Bronchial epithelial cell (primary cell): ENCODE data around the gene TRIM33. TPM values are rescaled to one million over a fixed set of nuclear protein-coding genes. Genes with fewer than 3 reads are reported as not detected.

Experiments used
- DNase-seq: peaks from one replicate; pipeline ENCODE4 v3.0.0-alpha.2; 2010; ENCODE audit warnings: low read depth
- FAIRE-seq: peaks from 2 replicates; lab custom pipeline; 2011; peaks lifted over from hg19 to GRCh38; lab: Jason Lieb, UNC
- H3K27me3 ChIP-seq: 2 replicates; pipeline ENCODE4 v1.5.1; 2011; ENCODE audit warnings: low read length; ENCODE audit not compliant: control insufficient read depth, insufficient read depth
- H3K36me3 ChIP-seq: 2 replicates; pipeline ENCODE4 v1.5.1; 2011; ENCODE audit warnings: low read length; ENCODE audit not compliant: control insufficient read depth, insufficient read depth
- H3K4me3 ChIP-seq: 2 replicates; pipeline ENCODE4 v1.5.1; 2011; ENCODE audit warnings: mild to moderate bottlenecking, low read depth, low read length, control low read depth
- CTCF ChIP-seq: IDR thresholded peaks from 2 replicates; pipeline ENCODE4 v1.5.1; 2011; ENCODE audit warnings: mild to moderate bottlenecking, moderate library complexity, low read length, control low read depth, inconsistent platforms; ENCODE audit not compliant: insufficient read depth, severe bottlenecking
- total RNA-seq: library from RNA; depleted of rRNA; stranded (reverse); fragments of >200 nt; gene quantifications from 2 replicates; pipeline ENCODE4 v1.2.1, GENCODE V29; 2014

Gene TRIM33
- total RNA-seq, 1 donor from 2014 or later: 16.3 TPM

- Histone ChIP-seq H3K4me3 (no peak overlapping the region), H3K36me3 (peaks cover 1% of the 10 kb centered on the region), H3K27me3 (no peaks in the 10 kb centered on the region)
- DNase-seq (no peak), FAIRE-seq (no peak)
- no peak for TF ChIP-seq CTCF
Observed at GRCh38 chr1:114505148-114505561, 5.8 kb downstream of the TRIM33 start.

- FAIRE-seq (no peak), DNase-seq (no peak)
- Histone ChIP-seq H3K27me3 (no peaks in the 10 kb centered on the region), H3K4me3 (no peak overlapping the region), H3K36me3 (peaks cover 1% of the 10 kb centered on the region)
- no peak for TF ChIP-seq CTCF
Observed at GRCh38 chr1:114503916-114504422, 7.0 kb downstream of the TRIM33 start.

- FAIRE-seq: no peak
- no peak for TF ChIP-seq CTCF
Observed at GRCh38 chr1:114502080-114502479, 8.9 kb downstream of the TRIM33 start.

GRCh38 chr1:114499478-114499877, 11.5 kb downstream of the TRIM33 start:
- no peak for TF ChIP-seq CTCF
- H3K27me3 ChIP-seq: no peaks in the 10 kb centered on the region
- FAIRE-seq: no peak

More at GRCh38 chr1:114502080-114502479, 8.9 kb downstream of the TRIM33 start:
- Histone ChIP-seq H3K36me3 (peaks cover under 1% of the 10 kb centered on the region), H3K27me3 (no peaks in the 10 kb centered on the region), H3K4me3 (no peak overlapping the region)
- no peak for DNase-seq

GRCh38 chr1:114496089-114496488, 14.9 kb downstream of the TRIM33 start:
- no peak for TF ChIP-seq CTCF
- FAIRE-seq: no peak
- Histone ChIP-seq H3K4me3 (no peak overlapping the region), H3K27me3 (no peaks in the 10 kb centered on the region), H3K36me3 (no peaks in the 10 kb centered on the region)
- no peak for DNase-seq

More at GRCh38 chr1:114499478-114499877, 11.5 kb downstream of the TRIM33 start:
- DNase-seq: no peak
- Histone ChIP-seq H3K36me3 (no peaks in the 10 kb centered on the region), H3K4me3 (no peak overlapping the region)

GRCh38 chr1:114495486-114495885, 15.5 kb downstream of the TRIM33 start:
- H3K4me3 ChIP-seq: no peak overlapping the region
- FAIRE-seq (no peak), DNase-seq (no peak)
- H3K27me3 ChIP-seq: no peaks in the 10 kb centered on the region
- H3K36me3 ChIP-seq: no peaks in the 10 kb centered on the region
- no peak for TF ChIP-seq CTCF
